Activated CD4-positive, alpha-beta memory T cell treated with anti-CD3 and anti-CD28 coated beads for 36 hours (primary cell): ENCODE results near the gene ADAMTS7. TPM values are rescaled to one million over a fixed set of nuclear protein-coding genes. Genes with fewer than 3 reads are reported as not detected.
"Not testable (repeated sequence)": the region's sequence is repeated elsewhere in the genome, so short reads cannot be mapped to it uniquely, and the experiment has no call there.

Experiments used
- CTCF ChIA-PET: fragments of 350-600 bp; sonication (Branson Sonifier 250); formaldehyde crosslinking; loops from one replicate; lab custom pipeline; 2021; ENCODE audit warnings: antibody characterized with exemption, inconsistent platforms; lab: Charles Lee
- POLR2A ChIA-PET: fragments of 350-600 bp; sonication (Branson Sonifier 250); formaldehyde crosslinking; loops from one replicate; lab custom pipeline; 2021; ENCODE audit warnings: antibody characterized with exemption; lab: Charles Lee
- DNase-seq: peaks from one replicate; pipeline ENCODE4 v3.0.0-alpha.2; 2020
- H3K27ac Mint-ChIP-seq: one replicate; pipeline ENCODE4 v1.8.0; 2021; ENCODE audit warnings: mixed read lengths
- H3K27me3 Mint-ChIP-seq: one replicate; pipeline ENCODE4 v1.8.0; 2021; ENCODE audit warnings: mixed read lengths
- H3K36me3 Mint-ChIP-seq: one replicate; pipeline ENCODE4 v1.8.0; 2021; ENCODE audit warnings: mixed read lengths
- H3K4me1 Mint-ChIP-seq: one replicate; pipeline ENCODE4 v1.8.0; 2021; ENCODE audit warnings: low read depth, mixed read lengths
- H3K4me3 Mint-ChIP-seq: one replicate; pipeline ENCODE4 v1.8.0; 2021; ENCODE audit warnings: mild to moderate bottlenecking, mixed read lengths
- H3K9me3 Mint-ChIP-seq: one replicate; pipeline ENCODE4 v1.8.0; 2021; ENCODE audit warnings: mixed read lengths
- intact Hi-C: fragments of 100-400 bp; cut with micrococcal nuclease; formaldehyde crosslinking; loops from one replicate; pipeline ENCODE4 v1.15.1; 2023
- total RNA-seq, 2 experiments: library from RNA; stranded (reverse); gene quantifications; one replicate each; pipeline ENCODE4 v1.2.3, GENCODE V29; 2021

Gene ADAMTS7
- total RNA-seq, 2 experiments from 2014 or later: 0.10 TPM

DNA sequence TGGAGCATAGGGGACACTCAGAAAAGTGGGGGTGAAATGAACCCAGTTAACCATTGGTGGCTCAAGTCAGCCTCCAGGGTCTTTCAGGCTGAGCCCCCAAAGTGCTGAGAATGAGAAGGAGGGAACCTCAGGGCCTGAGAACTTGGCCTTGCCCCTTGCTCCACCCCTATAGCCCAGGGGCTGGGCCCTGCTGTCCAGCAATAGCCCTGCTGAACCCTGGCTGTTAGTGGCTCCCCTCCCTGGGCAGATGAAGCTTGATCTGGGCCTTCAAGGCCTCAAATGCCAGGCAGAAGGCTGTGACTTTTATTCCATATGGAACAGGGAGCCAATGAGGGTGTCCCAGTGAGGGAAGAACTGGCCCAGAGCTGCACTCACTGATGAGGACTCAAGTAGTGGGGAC is 16.2 kb downstream of the ADAMTS7 start:
- CTCF ChIA-PET: no interaction called here
- H3K36me3 Mint-ChIP-seq: no peaks in the 10 kb centered on the region
- H3K4me3 Mint-ChIP-seq: no peak overlapping the region

DNA sequence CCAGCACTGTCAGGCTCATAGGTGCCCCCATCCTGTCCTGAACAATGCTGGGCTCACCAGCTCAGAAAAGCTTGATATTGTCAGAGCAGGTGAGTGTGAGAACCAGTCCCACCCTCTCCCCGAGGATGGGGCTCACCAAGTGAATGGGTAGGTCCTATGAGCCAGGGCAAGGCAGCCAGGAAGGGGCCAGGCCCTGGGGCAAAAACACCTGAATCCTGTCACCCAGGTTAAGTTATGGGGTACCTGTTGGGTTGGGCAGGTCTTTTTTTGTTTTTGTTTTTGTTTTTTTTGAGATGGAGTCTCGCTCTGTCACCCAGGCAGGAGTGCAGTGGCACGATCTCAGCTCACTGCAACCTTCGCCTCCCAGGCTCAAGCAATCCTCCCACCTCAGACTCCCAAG is 16.8 kb downstream of the ADAMTS7 start:
- H3K9me3 Mint-ChIP-seq, POLR2A ChIA-PET, DNase-seq, CTCF ChIA-PET, H3K36me3 Mint-ChIP-seq, H3K27me3 Mint-ChIP-seq, H3K4me3 Mint-ChIP-seq, H3K27ac Mint-ChIP-seq, intact Hi-C loops, H3K4me1 Mint-ChIP-seq: not testable (repeated sequence)

More for the DNA sequence above, 16.2 kb downstream of the ADAMTS7 start:
- POLR2A ChIA-PET: no interaction called here
- no peak for DNase-seq
- no peaks in the 10 kb centered on the region for H3K9me3 Mint-ChIP-seq
- intact Hi-C loops: no loop called here
- H3K27ac Mint-ChIP-seq: no peak overlapping the region
- H3K4me1 Mint-ChIP-seq: peaks cover 4% of the 10 kb centered on the region
- no peaks in the 10 kb centered on the region for H3K27me3 Mint-ChIP-seq

DNA sequence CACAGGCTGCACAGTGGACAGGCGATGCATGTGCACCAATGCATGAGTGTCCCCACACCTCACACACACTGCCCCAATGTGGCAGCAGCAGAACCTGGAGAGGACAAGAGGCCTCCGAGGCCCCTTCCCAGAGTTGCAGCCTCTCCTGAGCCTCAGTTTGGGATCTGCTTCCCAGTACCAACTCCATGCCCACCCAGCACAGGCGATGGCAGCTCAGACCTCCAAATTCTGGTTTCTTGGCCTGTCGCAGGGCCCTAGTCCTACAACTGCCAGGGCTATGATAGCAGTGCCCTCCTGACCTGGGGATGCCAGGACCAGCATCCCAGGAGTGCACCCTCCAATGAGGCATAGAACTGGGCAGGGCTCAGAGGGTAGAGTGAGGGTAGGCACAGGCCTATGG is 19.9 kb downstream of the ADAMTS7 start:
- Mint-ChIP-seq H3K4me3 (no peak overlapping the region), H3K27me3 (no peaks in the 10 kb centered on the region), H3K36me3 (no peaks in the 10 kb centered on the region), H3K27ac (no peak overlapping the region), H3K4me1 (peaks cover 6% of the 10 kb centered on the region), H3K9me3 (no peaks in the 10 kb centered on the region)
- intact Hi-C loops: no loop called here
- DNase-seq: no peak
- ChIA-PET CTCF (no interaction called here), POLR2A (no interaction called here)

DNA sequence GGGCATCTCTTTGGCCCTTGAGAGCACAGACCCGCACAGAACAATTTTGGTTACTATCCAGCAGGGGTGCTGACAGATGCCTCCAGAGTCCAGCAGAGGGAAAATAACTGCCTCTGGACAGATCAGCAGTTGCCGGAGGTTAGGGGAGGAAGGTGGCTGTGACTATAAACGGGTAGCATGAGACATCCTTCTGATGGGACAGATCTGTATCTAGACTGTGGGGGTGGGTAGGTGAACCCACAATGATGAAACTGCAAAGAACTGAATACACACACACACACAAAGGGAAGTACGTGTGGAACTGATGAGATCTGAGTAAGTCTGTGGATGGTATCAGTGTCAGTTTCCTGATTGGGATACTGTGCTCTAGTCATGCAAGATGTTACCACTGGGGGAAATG is 21.2 kb downstream of the ADAMTS7 start:
- ChIA-PET POLR2A (no interaction called here), CTCF (no interaction called here)
- Mint-ChIP-seq H3K27me3 (no peaks in the 10 kb centered on the region), H3K9me3 (no peaks in the 10 kb centered on the region), H3K27ac (peak overlapping the region; percentile 11), H3K4me1 (peaks cover 6% of the 10 kb centered on the region), H3K36me3 (no peaks in the 10 kb centered on the region), H3K4me3 (no peak overlapping the region)
- peak; percentile 61 for DNase-seq
- intact Hi-C loops: loop anchor here (1.0 kb wide), 1 partner anchor 28 kb away; no protein-coding TSS in a partner anchor

DNA sequence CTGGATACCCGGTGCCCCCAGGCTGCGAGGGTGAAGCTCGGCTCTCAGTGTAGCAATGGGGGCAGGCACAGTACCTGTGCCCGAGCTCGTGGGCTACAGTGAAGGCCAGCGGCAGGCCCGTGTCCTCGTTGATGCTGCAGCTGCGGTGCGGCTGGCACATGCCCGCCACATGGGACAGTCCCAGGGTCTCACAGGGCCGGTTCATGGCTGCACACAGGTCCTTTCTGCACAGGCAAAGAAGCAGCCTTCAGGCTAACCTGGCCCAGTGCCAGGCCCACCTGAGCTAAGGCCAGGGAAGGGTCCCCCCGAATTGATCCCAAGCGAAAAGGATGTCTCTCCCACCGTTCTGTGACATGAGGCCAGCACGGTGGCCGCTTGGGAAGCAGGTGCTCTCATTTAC is 21.6 kb downstream of the ADAMTS7 start:
- ChIA-PET CTCF (no interaction called here), POLR2A (no interaction called here)
- H3K36me3 Mint-ChIP-seq: no peaks in the 10 kb centered on the region
- peaks cover 2% of the 10 kb centered on the region for H3K27me3 Mint-ChIP-seq
- peaks cover 6% of the 10 kb centered on the region for H3K4me1 Mint-ChIP-seq
- intact Hi-C loops: loop anchor here (1.0 kb wide), 1 partner anchor 27 kb away; no protein-coding TSS in a partner anchor
- DNase-seq: no peak
- H3K27ac Mint-ChIP-seq: peak overlapping the region; percentile 11
- no peak overlapping the region for H3K4me3 Mint-ChIP-seq
- no peaks in the 10 kb centered on the region for H3K9me3 Mint-ChIP-seq

DNA sequence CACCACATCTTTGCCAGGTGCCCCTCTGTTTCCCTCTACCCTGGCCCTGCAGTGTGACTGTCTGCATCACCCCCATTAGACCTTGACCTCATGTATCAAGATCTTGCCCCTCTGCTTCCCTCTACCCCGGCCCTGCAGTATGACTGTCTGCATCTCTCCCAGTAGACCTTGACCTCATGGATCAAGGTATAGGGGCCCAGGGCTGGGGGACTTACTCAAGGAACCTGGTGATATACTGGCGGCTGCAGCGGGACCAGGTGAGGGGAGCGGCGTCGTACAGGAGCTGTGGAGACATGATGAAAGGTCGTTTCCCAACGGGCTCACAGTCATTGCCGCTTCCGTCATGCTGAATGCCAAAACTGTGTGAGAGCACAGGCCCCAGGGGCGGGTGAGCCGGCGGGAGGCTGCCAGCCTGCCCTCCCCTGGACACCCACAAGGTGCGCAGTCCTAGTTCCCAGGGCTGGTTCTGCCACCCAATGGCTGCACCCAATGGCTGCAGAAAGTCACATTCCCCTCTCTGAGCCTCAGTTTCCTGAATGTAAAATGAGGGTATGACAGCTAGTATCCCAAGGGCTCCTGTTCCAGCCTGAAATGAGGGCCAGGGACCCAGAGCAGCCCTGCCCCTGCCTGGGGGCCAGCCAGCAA is 23.1 kb downstream of the ADAMTS7 start:
- peaks cover 3% of the 10 kb centered on the region for H3K27me3 Mint-ChIP-seq
- no peak for DNase-seq
- no peak overlapping the region for H3K27ac Mint-ChIP-seq
- no peak overlapping the region for H3K4me3 Mint-ChIP-seq
- CTCF ChIA-PET: no interaction called here
- H3K4me1 Mint-ChIP-seq: peaks cover 6% of the 10 kb centered on the region
- no peaks in the 10 kb centered on the region for H3K36me3 Mint-ChIP-seq
- POLR2A ChIA-PET: no interaction called here
- intact Hi-C loops: no loop called here
- no peaks in the 10 kb centered on the region for H3K9me3 Mint-ChIP-seq

DNA sequence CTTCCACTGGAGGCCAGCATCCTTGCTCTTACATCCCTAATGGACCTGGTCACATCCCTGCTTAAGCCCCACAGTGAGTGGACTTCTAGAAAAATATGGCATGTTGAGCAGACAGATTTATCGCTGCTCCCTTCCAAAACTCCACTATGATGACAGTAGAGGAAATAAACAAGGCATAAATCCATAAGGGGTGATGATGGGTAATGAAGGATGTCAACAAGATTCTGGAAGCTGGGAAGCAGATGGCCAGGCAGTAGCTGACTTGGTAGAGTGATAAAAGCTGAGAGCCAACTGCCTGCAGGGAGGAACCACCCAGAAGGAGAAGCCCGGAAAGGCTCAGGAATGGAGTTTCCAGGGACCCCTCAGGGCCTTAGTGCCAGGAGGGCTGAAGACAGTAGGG is 28.9 kb downstream of the ADAMTS7 start:
- intact Hi-C loops, H3K27ac Mint-ChIP-seq, H3K36me3 Mint-ChIP-seq, H3K4me1 Mint-ChIP-seq, POLR2A ChIA-PET, DNase-seq, H3K9me3 Mint-ChIP-seq, H3K27me3 Mint-ChIP-seq, H3K4me3 Mint-ChIP-seq: not testable (repeated sequence)
- CTCF ChIA-PET: interaction anchor here (1.0 kb wide), 1 partner anchor 19 kb away, joined by 3 read pairs; no protein-coding TSS in a partner anchor

DNA sequence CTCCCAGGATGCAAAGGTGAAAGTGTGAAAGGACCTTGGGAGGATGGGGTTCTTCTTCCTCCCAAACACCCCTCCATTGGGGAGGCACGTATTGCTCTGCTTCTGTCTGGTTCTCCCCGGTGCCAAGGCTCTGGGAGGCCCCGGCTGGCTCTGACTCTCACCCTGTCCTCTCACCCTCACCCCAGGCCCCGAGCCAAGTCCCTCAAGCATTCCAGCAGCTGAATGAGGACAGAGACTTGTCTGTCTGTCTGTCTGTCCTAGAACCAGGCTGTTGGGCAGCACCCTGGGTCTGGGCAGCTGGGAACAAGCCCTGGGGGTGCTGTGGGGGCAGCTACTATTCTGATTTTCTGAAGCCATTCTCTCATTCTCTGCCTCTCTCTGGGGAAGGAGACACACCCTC is 29.9 kb downstream of the ADAMTS7 start:
- intact Hi-C loops, DNase-seq, H3K27ac Mint-ChIP-seq, H3K4me1 Mint-ChIP-seq, H3K4me3 Mint-ChIP-seq, H3K27me3 Mint-ChIP-seq, H3K9me3 Mint-ChIP-seq, H3K36me3 Mint-ChIP-seq: not testable (repeated sequence)
- POLR2A ChIA-PET: interaction anchor here (0.6 kb wide), 1 partner anchor 54 kb away, joined by 3 read pairs; no protein-coding TSS in a partner anchor
- CTCF ChIA-PET: interaction anchor here (1.0 kb wide), 1 partner anchor 18 kb away, joined by 3 read pairs; no protein-coding TSS in a partner anchor

DNA sequence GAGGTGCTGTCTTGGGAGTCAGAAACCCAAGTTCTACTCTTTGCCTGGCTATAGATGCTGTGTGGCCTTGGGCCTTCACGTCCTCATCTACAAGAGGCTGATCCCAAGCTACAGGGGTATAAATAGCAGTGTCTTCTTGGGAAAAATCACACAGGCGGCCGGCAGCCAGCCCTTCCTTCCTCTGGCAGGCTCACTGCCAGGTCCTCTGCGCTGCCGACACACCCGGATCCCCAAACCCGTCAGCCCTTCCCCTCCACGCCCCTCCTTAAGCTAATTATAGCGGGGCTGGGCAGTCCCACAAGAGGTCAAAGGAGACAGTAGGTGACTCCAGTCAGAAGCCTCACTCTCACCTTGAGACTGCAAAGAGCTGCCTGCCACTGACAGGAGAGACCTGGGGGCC is 31.3 kb downstream of the ADAMTS7 start:
- H3K27ac Mint-ChIP-seq, H3K9me3 Mint-ChIP-seq, POLR2A ChIA-PET, H3K27me3 Mint-ChIP-seq, H3K4me3 Mint-ChIP-seq, CTCF ChIA-PET, DNase-seq, H3K36me3 Mint-ChIP-seq, H3K4me1 Mint-ChIP-seq: not testable (repeated sequence)
- intact Hi-C loops: loop anchor here (10.0 kb wide), 1 partner anchor 805 kb away; no protein-coding TSS in a partner anchor

DNA sequence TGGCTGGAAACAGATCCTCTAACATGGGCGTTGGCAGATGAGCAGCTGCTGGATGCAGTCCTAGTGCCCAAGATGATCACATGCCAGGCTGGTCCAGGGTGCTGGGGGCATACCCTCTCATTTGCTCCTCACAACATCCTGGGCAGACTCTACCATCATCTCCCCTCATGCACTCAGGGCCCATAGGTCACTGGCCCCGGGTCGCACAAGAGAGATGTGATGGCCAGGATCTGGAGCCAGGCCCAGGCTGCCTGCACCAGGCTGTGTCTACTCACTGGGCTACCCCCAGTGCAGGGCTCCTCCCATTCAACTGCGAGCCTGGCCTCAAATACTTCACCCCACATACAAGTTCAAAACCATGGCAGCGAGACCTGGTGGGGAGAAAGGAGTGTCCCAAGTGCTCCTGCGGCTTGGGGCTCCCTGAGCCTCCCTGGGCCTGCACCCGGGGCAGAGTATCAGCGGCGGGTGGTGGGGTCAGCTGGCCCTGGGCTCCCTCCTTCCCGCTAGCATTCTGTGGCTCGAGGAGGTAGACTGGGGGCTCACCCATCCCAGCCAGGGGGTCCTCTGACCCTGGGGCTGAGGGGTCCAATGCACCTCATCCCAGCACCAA is 32.0 kb downstream of the ADAMTS7 start:
- H3K27me3 Mint-ChIP-seq, H3K36me3 Mint-ChIP-seq, H3K4me1 Mint-ChIP-seq, CTCF ChIA-PET, H3K4me3 Mint-ChIP-seq, H3K27ac Mint-ChIP-seq, DNase-seq, POLR2A ChIA-PET, H3K9me3 Mint-ChIP-seq: not testable (repeated sequence)
- intact Hi-C loops: loop anchor here (10.0 kb wide), 1 partner anchor 804 kb away; no protein-coding TSS in a partner anchor

DNA sequence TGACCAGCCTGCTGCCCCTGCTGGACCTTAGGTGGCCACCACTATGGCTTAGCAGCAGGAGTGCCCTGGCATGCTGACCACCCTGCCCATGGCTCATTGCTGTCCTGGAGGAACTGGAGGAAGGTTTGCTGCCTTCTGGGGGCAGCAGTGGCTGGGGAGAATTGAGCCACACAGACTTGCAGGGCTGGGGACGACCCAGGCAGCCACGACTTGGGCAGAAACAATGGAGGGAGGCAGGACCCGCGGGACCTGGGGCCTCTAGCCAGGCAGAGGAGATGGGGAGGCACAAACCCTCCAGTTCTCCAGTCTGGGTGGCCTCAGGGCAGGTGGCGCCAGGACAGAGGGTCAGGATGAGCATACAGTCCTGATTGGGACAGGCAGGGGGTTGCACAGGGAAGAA is 32.8 kb downstream of the ADAMTS7 start:
- Mint-ChIP-seq H3K27ac (no peak overlapping the region), H3K9me3 (no peaks in the 10 kb centered on the region), H3K36me3 (no peaks in the 10 kb centered on the region), H3K4me3 (no peak overlapping the region), H3K27me3 (peaks cover 3% of the 10 kb centered on the region), H3K4me1 (no peaks in the 10 kb centered on the region)
- intact Hi-C loops: loop anchor here (10.0 kb wide), 1 partner anchor 804 kb away; no protein-coding TSS in a partner anchor
- no peak for DNase-seq
- ChIA-PET POLR2A (no interaction called here), CTCF (no interaction called here)

DNA sequence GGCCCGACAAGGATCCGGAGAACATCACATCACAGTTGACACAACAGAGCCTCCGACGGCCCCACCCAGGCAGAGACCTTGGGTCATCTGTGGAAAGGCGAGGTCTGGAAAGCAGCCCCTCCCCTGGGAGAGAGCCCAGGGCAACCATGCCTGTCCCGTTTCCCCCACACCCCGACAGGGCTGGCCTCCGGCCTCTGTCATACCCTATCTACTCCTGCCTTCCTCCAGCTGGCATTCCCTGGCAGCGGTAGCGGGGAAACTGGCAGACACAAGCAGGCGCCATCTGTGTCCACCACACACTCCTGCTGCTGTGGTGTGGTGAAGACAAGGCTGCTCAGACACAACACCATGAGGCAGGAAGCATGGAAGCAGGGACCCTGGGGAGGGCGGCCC is 33.3 kb downstream of the ADAMTS7 start:
- H3K36me3 Mint-ChIP-seq, H3K4me1 Mint-ChIP-seq: not testable (repeated sequence)

More for the DNA sequence above, 33.3 kb downstream of the ADAMTS7 start:
- H3K27me3 Mint-ChIP-seq, H3K27ac Mint-ChIP-seq, CTCF ChIA-PET, POLR2A ChIA-PET, H3K9me3 Mint-ChIP-seq, H3K4me3 Mint-ChIP-seq, DNase-seq: not testable (repeated sequence)
- intact Hi-C loops: loop anchor here (10.0 kb wide), 1 partner anchor 803 kb away; no protein-coding TSS in a partner anchor
